A549 treated with GW870086 at 1 μM for 4 hours (cell line): ENCODE measurements around the gene HEATR5A. TPM values are rescaled to one million over a fixed set of nuclear protein-coding genes. Genes with fewer than 3 reads are reported as not detected.

ENCODE experiments used
- total RNA-seq: library from RNA; stranded (reverse); fragments of 200-300 nt; extraction: Qiagen RNA extraction; gene quantifications from 5 replicates; pipeline ENCODE4 v1.2.3, GENCODE V29; 2022; ENCODE audit warnings: low read depth

The HEATR5A gene
- 13.8 to 21.6 TPM (median 18.5 TPM) in 5 replicates for total RNA-seq

DNA sequence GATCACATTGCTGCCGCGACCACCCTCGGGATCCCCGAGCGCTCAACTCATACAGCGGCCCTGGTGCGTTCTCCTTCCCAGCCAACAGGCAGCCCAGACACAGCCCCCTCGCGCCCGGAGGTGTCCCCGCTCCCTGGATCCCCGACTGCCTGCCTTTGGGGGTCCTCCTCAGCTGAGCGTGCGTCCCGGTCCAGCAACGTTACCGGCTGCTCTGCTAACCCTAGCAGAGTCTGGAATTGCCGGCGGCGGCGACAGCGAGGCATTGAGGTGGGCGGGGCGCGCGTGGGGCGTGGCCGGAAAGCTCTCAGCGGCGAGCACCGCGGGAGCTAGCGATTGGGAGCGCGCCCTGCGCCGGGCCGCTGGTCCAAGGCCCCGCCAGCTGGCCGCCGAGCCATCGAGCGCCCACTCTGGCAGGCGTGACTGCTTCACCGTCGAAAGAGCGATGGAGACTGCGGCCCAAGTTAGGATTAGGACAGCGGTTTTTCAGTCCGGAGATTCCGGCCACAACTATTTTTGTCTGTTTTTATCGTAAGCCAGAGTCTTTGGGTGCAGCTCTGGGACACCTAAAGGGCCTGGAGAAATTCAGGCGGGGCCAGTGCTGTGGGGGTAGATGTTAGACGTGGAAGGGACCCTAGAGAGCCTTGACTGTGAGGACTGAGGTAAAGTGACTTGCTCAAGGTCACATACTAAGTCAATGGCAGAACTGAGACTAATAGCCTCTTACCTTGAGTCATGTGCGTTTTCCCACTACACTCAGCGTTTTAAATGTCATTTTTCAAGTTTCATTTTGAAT is at the start of gene HEATR5A:
TSS of gene HEATR5A (minus strand) at position 232 of the 793 bp plus-strand sequence. CDS start 17,575 bp downstream, outside the sequence.

DNA sequence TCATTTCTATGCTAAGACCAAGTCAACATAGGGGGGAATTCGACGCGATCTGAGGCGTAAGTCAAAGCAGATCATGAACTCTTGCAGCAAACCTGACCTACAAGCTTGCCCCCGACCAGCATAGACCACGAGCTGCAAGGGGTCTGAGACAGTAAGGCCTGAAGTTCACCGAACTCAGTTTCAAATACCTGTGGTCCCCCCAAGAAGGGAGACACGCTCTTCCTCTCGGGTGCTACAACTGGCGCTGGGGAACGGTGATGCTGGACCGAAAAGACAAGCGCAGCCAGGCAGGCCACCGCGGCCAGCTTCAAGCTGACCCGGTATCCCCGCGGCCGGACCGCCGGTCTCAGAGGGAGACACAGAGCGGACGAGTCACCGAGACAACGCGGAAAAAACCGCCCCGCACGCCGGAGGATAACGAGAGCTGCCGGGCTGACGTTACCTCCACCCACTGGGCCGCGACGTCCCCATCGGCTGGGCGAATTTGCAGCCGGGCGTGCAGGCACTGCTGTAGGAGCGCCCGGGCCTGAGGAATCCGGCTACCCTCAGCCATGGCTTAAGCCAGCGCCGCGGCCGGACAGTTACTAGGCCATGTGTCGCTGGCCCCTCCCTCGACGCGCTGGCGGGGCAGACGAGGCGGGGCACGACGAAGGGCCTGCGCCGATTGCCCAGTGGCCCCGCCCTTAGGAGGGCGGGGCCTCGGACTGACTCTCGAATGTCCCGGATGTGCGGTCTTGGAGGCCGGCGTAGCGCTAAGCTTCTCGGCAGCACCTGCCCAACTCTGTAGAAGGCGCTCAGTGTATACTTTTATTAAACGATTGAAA is 36.7 kb upstream of the HEATR5A start, which contains the start of gene DTD2:
TSS of gene DTD2 (minus strand) at position 666 of the 824 bp plus-strand sequence. CDS start at position 553, 113 bp downstream.

Other genes with a start within 250 kb of the HEATR5A start
- gene HECTD1, start 212.8 kb downstream of the HEATR5A start, total RNA-seq = 58.0 to 79.5 TPM (median 66.4 TPM) in 5 replicates
- gene DTD2, start 37.0 kb upstream of the HEATR5A start, total RNA-seq = 13.1 to 19.3 TPM (median 15.4 TPM) in 5 replicates
- gene GPR33, start 67.5 kb upstream of the HEATR5A start, total RNA-seq = not detected in 5 replicates
- 6.1 to 10.3 TPM (median 9.4 TPM) in 5 replicates for gene NUBPL, start 140.9 kb upstream of the HEATR5A start, total RNA-seq